CD4-positive, alpha-beta T cell (primary cell): ENCODE data around the gene RNF130. TPM values are rescaled to one million over a fixed set of nuclear protein-coding genes. Genes with fewer than 3 reads are reported as not detected.

Experiments
- ATAC-seq: fragments of 200-7000 bp; cut with Tn5 transposase; one replicate; pipeline ENCODE4 v1.10.0; 2022; ENCODE audit warnings: mild to moderate bottlenecking; ENCODE audit not compliant: poor library complexity
- CTCF ChIA-PET: fragments of 350-600 bp; sonication (Branson Sonifier 250); formaldehyde crosslinking; loops from one replicate; lab custom pipeline; 2021; ENCODE audit warnings: antibody characterized with exemption, inconsistent platforms; lab: Charles Lee
- POLR2A ChIA-PET: fragments of 350-600 bp; sonication (Branson Sonifier 250); formaldehyde crosslinking; loops from one replicate; lab custom pipeline; 2021; ENCODE audit warnings: antibody characterized with exemption, inconsistent platforms; lab: Charles Lee
- DNase-seq, 14 experiments: peaks; one replicate each; pipeline ENCODE4 v3.0.0-alpha.2; 2013 to 2020; ENCODE audit warnings: mixed read lengths in 2 of 14
- H3K27ac ChIP-seq, 2 donors: one replicate each; pipeline versions ENCODE4 v1.5.1 to v1.7.0; 2013; ENCODE audit warnings: low read length in 2 of 2, low read depth in 1 of 2, mild to moderate bottlenecking in 1 of 2
- H3K27me3 ChIP-seq, 2 experiments: 1 replicate in 1 of 2; 2 replicates in 1 of 2; pipeline versions ENCODE4 v1.6.1 to v1.7.0; 2013; ENCODE audit warnings: low read length in 2 of 2, control low read depth in 1 of 2, mild to moderate bottlenecking in 1 of 2, moderate library complexity in 1 of 2; ENCODE audit not compliant: insufficient read depth in 2 of 2, control insufficient read depth in 1 of 2
- H3K36me3 ChIP-seq: one replicate; pipeline ENCODE4 v1.6.1; 2013; ENCODE audit warnings: low read length, control low read depth; ENCODE audit not compliant: insufficient read depth
- H3K4me1 ChIP-seq: one replicate; pipeline ENCODE4 v1.6.1; 2013; ENCODE audit warnings: low read length, control low read depth; ENCODE audit not compliant: insufficient read depth
- H3K4me3 ChIP-seq: one replicate; pipeline ENCODE4 v1.5.1; 2013; ENCODE audit warnings: mild to moderate bottlenecking, low read length, moderate library complexity
- H3K9me3 ChIP-seq, 2 experiments: 1 replicate in 1 of 2; 2 replicates in 1 of 2; pipeline versions ENCODE4 v1.6.1 to v1.7.0; 2013; ENCODE audit warnings: low read length in 2 of 2, mild to moderate bottlenecking in 2 of 2, control low read depth in 1 of 2, moderate library complexity in 1 of 2; ENCODE audit not compliant: control insufficient read depth in 1 of 2, insufficient read depth in 1 of 2
- H3K27ac Mint-ChIP-seq: one replicate; pipeline ENCODE4 v1.8.0; 2020; ENCODE audit warnings: mixed read lengths
- H3K27me3 Mint-ChIP-seq: one replicate; pipeline ENCODE4 v1.8.0; 2021; ENCODE audit warnings: mixed read lengths
- H3K36me3 Mint-ChIP-seq: one replicate; pipeline ENCODE4 v1.8.0; 2021; ENCODE audit warnings: low read depth, mixed read lengths
- H3K4me1 Mint-ChIP-seq: one replicate; pipeline ENCODE4 v1.8.0; 2021; ENCODE audit warnings: low read depth, mixed read lengths
- H3K4me3 Mint-ChIP-seq: one replicate; pipeline ENCODE4 v1.8.0; 2020; ENCODE audit warnings: mild to moderate bottlenecking, mixed read lengths
- H3K9me3 Mint-ChIP-seq: one replicate; pipeline ENCODE4 v1.8.0; 2020; ENCODE audit warnings: mixed read lengths
- CTCF ChIP-seq: fragments of 200-600 bp; IDR thresholded peaks from one replicate; pipeline ENCODE4 v1.8.0; 2022; ENCODE audit warnings: antibody characterized with exemption, mild to moderate bottlenecking
- intact Hi-C, 2 experiments: fragments of 100-400 bp; cut with DNase I in 1 of 2; cut with micrococcal nuclease in 1 of 2; formaldehyde crosslinking; loops; one replicate each; pipeline versions ENCODE4 v1.15.1 to v1.9.0; 2023 to 2025; cut with DNase I, micrococcal nuclease
- total RNA-seq, 174 experiments: library from RNA in 2 of 174; stranded (reverse) in 2 of 174; gene quantifications; one replicate each; pipeline ENCODE4 v1.2.3 and lab custom pipeline; 2021 to 2026

Gene RNF130
- total RNA-seq, 2 experiments from 2014 or later, result 18.2 to 19.1 TPM

- H3K36me3 ChIP-seq, result no peaks in the 10 kb centered on the region
- Mint-ChIP-seq H3K27ac (no peak overlapping the region), H3K4me3 (no peak overlapping the region), H3K36me3 (no peaks in the 10 kb centered on the region), H3K4me1 (peaks cover 3% of the 10 kb centered on the region), H3K27me3 (no peaks in the 10 kb centered on the region), H3K9me3 (no peaks in the 10 kb centered on the region)
- no peaks in the 10 kb centered on the region for H3K4me1 ChIP-seq
- H3K4me3 ChIP-seq, result no peak overlapping the region
- intact Hi-C loops, result no loop called here
- ChIA-PET CTCF (no interaction called here), POLR2A (no interaction called here)
- no peak for TF ChIP-seq CTCF
- no peaks in the 10 kb centered on the region for H3K27me3 ChIP-seq
- no peak for DNase-seq
- no peaks in the 10 kb centered on the region for H3K9me3 ChIP-seq
- no peak overlapping the region for H3K27ac ChIP-seq
- no peak for ATAC-seq
Measured at GRCh38 chr5:180053061-180053602, 18.4 kb downstream of the RNF130 start.

- Histone ChIP-seq H3K9me3 (no peaks in the 10 kb centered on the region), H3K27me3 (no peaks in the 10 kb centered on the region), H3K4me3 (no peak overlapping the region), H3K4me1 (no peaks in the 10 kb centered on the region), H3K27ac (no peak overlapping the region), H3K36me3 (no peaks in the 10 kb centered on the region)
- POLR2A ChIA-PET, result no interaction called here
- H3K27me3 Mint-ChIP-seq, result no peaks in the 10 kb centered on the region
- peaks cover 3% of the 10 kb centered on the region for H3K4me1 Mint-ChIP-seq
- no peak for DNase-seq
- H3K36me3 Mint-ChIP-seq, result no peaks in the 10 kb centered on the region
- CTCF ChIA-PET, result no interaction called here
- H3K9me3 Mint-ChIP-seq, result no peaks in the 10 kb centered on the region
- no peak for ATAC-seq
- no peak overlapping the region for H3K4me3 Mint-ChIP-seq
- intact Hi-C loops, result no loop called here
- no peak overlapping the region for H3K27ac Mint-ChIP-seq
- TF ChIP-seq CTCF, result no peak
Measured at GRCh38 chr5:180052211-180052818, 19.2 kb downstream of the RNF130 start.

GRCh38 chr5:180050121-180050940 lies 21.2 kb downstream of the RNF130 start:
- no peak overlapping the region for H3K4me3 ChIP-seq
- H3K36me3 Mint-ChIP-seq, result no peaks in the 10 kb centered on the region
- TF ChIP-seq CTCF, result no peak
- no peak for ATAC-seq
- POLR2A ChIA-PET, result no interaction called here
- CTCF ChIA-PET, result interaction anchor here (0.6 kb wide), 1 partner anchor 614 kb away, joined by 3 read pairs; no protein-coding TSS in a partner anchor
- H3K4me3 Mint-ChIP-seq, result no peak overlapping the region
- H3K36me3 ChIP-seq, result no peaks in the 10 kb centered on the region
- H3K9me3 ChIP-seq, result peaks cover 0 to 6% of the 10 kb centered on the region in 2 experiments
- H3K27ac ChIP-seq, result no peak overlapping the region
- no peaks in the 10 kb centered on the region for H3K4me1 ChIP-seq
- no peaks in the 10 kb centered on the region for H3K27me3 ChIP-seq
- H3K27me3 Mint-ChIP-seq, result no peaks in the 10 kb centered on the region
- H3K27ac Mint-ChIP-seq, result no peak overlapping the region
- intact Hi-C loops, result no loop called here
- DNase-seq, result no peak
- no peaks in the 10 kb centered on the region for H3K9me3 Mint-ChIP-seq
- peaks cover 3% of the 10 kb centered on the region for H3K4me1 Mint-ChIP-seq
